H1 (cell line): Measurements from ENCODE around the gene ALG9.

Experiments used
- JUN ChIP-seq: IDR thresholded peaks from 2 replicates; pipeline ENCODE4 v1.6.1; 2011; ENCODE audit warnings: low read depth, mild to moderate bottlenecking, improper control_type of control experiment, low read length
- TF ChIP-seq, protein P1 (sequence below), 3 experiments: IDR thresholded peaks; 1 replicate in 2 of 3; 2 replicates in 1 of 3; pipeline versions ENCODE4 v1.5.1 to v1.6.1; 2011; ENCODE audit warnings: low read length in 3 of 3, mild to moderate bottlenecking in 3 of 3, inconsistent platforms in 2 of 3, low read depth in 1 of 3, moderate library complexity in 1 of 3; ENCODE audit not compliant: insufficient read depth in 1 of 3; ENCODE audit errors: control extremely low read depth in 1 of 3

- TF ChIP-seq, protein P1, sequence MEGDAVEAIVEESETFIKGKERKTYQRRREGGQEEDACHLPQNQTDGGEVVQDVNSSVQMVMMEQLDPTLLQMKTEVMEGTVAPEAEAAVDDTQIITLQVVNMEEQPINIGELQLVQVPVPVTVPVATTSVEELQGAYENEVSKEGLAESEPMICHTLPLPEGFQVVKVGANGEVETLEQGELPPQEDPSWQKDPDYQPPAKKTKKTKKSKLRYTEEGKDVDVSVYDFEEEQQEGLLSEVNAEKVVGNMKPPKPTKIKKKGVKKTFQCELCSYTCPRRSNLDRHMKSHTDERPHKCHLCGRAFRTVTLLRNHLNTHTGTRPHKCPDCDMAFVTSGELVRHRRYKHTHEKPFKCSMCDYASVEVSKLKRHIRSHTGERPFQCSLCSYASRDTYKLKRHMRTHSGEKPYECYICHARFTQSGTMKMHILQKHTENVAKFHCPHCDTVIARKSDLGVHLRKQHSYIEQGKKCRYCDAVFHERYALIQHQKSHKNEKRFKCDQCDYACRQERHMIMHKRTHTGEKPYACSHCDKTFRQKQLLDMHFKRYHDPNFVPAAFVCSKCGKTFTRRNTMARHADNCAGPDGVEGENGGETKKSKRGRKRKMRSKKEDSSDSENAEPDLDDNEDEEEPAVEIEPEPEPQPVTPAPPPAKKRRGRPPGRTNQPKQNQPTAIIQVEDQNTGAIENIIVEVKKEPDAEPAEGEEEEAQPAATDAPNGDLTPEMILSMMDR (IDR thresholded peaks at IDR 0.05; ENCODE audit: control extremely low read depth in 1 of 3, insufficient read depth in 1 of 3, low read depth in 1 of 3, low read length in 3 of 3), result no peak
- no peak for TF ChIP-seq JUN
Observed at GRCh38 chr11:111846636-111847035, 24.7 kb downstream of the ALG9 start.
